GM19035 (cell line): ENCODE measurements around the gene CD59.
"Not testable (repeated sequence)": the region's sequence is repeated elsewhere in the genome, so short reads cannot be mapped to it uniquely, and the experiment has no call there.

Experiments used
- ATAC-seq: cut with Tn5 transposase; IDR thresholded peaks from one replicate; pipeline ENCODE4 v1.9.1; 2021; ENCODE audit not compliant: unreplicated experiment

CD59 gene

DNA sequence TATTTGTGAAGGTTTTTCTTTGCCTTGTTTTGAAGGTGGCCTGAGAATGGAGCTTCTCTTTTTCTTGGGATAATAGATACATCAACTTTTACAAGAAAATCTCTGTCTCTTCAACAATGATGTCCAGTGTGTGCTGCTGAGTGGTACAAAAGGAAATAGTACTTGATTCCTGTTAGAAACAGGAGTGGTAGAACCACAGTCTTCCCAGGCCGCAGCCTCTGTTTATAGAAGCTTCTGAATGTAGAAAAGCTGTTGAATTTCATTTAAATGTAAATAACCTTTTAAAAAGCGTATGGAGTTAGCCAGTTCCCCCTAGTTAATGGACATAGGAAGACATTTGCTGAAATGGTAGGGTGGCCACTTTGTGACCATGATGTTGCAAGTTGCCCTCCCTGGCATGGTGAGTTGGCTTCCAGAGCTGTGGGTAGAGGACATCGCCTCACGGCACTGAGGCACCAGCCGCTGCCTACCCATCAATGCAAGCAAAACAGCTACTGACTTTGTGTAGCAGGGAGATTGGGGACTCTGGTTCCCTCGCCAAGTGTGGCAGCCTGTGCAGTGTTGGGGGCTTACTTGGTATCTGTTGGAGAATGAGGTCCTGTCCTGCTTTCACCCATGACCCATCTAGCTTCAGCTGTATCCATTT lies 67.1 kb downstream of the CD59 start:
- no peak for ATAC-seq

DNA sequence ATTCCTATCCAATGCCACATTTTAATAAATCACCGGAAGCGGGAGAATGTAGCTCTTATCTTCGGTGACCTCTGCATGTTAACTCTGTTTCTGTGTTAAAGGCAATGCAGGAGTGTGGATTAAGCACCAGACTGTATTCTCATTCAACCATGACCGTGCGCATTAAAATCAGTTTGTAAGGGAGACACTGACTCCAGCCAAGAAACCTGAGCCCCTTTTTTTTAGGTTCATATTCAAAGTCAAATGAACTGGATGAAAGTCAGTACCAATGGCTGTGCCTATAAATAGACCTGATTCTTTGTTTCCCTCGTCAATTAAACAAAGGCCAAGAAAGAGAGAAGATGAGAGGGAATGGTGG lies 67.8 kb downstream of the CD59 start:
- ATAC-seq: no peak

- no peak for ATAC-seq
Observed at GRCh38 chr11:33667819-33668467, 68.3 kb downstream of the CD59 start.

- no peak for ATAC-seq
Observed at GRCh38 chr11:33665350-33666106, 70.7 kb downstream of the CD59 start.

DNA sequence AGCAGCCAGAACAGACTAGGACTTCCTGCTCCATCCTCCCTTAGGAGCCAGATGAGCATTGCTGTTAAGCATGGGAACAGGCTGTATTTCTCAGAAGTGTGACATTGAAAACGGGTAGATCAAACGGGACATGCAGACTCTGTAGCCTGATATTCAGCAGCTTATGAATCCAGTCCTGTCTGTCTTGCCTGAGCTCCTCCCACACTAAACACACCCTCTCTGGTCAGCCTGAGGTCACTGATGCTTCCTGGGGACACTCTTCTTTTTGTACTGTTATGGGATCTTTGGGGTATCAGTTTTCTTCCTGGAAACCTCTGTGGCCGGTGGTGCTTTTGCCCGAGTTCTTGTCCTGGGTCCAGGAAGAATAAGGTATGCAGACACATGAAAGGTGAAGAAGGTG lies 71.4 kb downstream of the CD59 start:
- ATAC-seq: no peak

GRCh38 chr11:33664166-33664565 lies 72.1 kb downstream of the CD59 start:
- ATAC-seq: no peak

DNA sequence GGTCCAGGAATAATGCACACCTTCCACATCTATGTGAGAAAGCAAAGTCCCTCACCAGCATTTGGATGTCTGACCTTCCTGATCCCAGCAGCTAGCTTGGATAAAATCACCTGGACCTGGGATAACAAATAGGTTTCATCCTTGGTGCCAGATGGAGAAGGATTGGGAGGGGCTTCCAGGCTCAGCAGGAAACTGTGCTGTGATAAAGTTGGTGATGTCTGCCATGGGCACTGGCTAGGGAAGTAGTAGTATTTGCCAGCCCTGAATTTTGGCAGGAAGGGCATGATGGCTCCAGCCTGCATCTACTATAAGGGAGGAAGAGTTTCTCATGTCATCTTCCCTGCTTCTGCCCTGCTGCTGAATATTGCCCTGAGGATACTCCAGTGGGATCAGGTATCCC lies 73.1 kb downstream of the CD59 start:
- ATAC-seq: no peak

- ATAC-seq: not testable (repeated sequence)
Observed at GRCh38 chr11:33661526-33661925, 74.7 kb downstream of the CD59 start.

DNA sequence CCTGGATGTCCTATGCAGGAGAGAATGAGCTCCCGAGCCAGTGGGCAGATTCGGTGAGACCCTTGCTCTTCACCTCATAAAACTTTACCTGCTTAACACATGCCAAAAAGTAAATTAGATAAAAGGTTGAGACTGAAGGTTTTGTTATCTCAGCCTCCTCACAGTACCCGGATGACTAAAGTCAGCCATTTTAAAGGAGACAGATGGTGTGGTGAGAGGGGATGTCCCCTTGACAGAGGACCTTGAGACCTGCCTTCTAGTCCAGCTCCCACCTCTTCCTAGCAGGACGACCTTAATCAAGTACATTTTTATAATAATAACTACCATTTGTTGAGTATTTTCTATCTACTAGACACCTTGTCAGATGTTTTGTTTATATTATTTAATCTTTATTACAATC lies 75.3 kb downstream of the CD59 start:
- no peak for ATAC-seq

DNA sequence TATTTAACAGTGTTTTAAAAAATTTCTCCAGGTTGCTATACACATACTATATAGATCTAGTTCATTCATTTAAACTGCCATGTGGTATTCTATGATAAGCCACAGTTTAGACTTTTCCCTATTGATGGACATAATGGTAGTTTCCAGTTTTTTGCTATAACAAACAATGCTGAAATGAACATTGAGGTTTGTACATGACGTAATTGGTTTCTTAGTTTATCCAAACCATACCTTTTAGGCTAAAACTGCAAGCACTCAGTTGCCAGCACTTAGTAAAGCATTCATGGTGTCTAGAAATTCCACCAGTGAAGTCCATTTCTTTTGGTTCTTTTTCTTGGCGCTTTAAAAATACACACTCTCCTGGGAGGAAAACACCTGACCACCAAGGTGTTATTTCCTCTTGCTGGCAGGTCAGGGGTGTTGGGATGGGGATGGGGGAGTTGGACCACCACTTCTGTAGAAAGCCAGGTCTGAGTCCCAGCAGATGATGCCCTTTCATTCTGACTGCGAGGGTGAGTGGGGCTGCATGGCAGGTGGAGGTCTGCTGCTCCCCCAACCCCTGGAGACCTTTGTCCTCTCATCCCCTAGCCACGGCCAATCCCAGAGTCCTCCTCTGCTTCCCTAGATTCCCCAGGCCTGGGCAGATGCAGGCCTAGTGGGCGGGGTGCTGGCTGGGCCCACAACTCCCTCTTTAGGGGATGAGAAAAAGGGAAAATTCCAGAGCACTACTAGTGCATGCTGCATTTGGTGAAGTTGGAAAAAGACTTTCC lies 76.7 kb downstream of the CD59 start:
- ATAC-seq: no peak

DNA sequence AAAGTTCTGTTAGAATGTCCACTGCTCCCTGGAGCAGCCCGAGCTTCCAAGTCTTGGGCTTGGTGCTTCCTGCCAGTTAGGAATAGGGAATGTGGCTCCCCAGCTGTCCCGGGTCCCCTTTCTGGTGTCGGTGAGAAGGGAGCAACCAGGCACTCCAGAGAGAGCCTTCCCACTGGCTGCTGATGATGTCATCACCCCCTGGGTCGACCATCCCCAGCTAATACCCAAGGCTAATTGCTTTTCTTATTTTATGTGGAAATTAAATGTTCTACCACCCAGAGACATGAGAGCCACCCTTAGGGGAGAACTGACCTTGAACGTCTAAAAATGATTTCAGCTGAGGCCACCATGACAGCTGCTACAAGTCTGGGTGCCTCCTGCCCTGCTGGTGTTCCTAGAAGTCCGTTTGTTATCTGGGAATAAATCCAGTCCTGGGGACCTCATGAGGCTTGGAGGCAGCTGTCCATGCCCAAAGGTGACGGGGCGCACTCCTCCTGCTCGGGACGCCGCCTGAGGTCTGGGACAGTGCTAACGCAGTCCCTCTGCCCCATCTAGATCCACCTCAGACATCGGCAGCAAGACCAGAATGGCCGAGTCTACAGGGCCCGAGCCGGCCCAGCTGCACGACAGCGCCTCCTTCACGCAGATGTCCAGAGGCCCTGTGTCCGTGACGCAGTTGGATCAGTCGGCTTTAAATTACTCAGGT lies 77.9 kb downstream of the CD59 start:
- ATAC-seq: no peak

DNA sequence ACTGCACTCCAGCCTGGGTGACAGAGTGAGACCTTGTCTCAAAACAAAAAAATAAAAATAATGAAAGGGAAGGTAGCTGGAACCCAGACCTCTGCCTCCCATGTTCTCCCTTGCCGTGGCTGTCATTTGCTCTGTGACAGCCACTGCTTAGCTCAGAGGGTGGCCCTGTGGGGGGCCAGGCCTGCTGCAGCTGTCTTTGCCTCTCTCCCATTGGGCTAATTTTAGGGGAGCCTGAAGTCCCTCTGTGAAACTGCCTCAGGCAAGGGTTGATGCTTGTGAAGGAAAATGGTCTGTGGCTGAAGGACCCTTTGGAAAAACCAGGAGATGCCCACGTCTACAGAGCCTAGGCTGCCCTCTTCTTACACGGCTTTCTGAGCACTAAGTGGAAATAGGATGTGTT lies 78.5 kb downstream of the CD59 start:
- ATAC-seq: no peak

GRCh38 chr11:33656768-33657167 lies 79.5 kb downstream of the CD59 start:
- no peak for ATAC-seq

- ATAC-seq: peak; percentile 73
Observed at GRCh38 chr11:33655842-33656600, 80.2 kb downstream of the CD59 start.

DNA sequence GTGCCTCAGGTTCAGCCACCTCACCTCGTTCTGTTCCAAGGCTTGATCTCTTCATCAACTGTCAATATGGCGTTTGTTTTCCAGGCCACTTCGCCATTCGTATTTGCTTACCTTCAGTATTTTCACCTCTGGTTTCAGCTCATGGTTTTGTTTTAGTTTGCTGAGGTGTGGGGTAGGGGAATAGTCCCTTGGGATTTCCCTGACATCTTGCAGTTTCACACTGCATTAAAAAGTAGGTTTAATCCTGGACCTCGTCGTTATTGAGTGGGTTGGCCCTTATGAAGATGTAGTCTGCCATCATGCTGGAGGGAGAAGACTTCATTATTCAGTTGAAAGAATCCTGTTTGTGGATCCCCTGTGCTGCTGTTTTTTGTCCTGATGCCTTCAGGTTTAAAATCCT lies 81.6 kb downstream of the CD59 start:
- ATAC-seq: no peak
